ENCODE results near the gene MAP4K2.

DNA sequence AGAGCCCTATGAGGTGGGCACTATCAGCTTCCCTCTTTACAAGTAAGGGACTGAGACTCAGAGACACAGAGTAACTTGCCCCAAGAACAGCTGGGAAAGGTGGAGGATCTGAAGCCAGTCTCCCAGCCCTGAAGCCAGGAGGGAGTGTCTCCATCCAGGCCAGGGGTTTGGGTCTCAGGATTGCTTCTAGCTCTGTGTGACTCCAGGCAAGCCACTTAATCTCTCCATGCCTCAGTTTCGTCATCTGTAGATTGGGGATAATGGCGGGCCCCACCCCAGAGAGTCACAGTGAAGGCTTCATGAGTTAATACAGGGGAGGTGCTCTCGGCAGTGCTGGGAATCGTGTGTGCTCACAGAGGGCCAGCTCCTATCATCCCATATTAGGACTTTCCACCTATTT lies 10.5 kb downstream of the MAP4K2 start:
- TF ChIP-seq CTCF (IDR thresholded peaks at IDR 0.05) (no peak), POLR2A (IDR thresholded peaks at IDR 0.05) (no peak), POLR2AphosphoS5 (IDR thresholded peaks at IDR 0.05) (no peak)

Data from sigmoid colon (tissue), 4 donors.